Measurements from ENCODE around the gene ITFG2.

Gene ITFG2

DNA sequence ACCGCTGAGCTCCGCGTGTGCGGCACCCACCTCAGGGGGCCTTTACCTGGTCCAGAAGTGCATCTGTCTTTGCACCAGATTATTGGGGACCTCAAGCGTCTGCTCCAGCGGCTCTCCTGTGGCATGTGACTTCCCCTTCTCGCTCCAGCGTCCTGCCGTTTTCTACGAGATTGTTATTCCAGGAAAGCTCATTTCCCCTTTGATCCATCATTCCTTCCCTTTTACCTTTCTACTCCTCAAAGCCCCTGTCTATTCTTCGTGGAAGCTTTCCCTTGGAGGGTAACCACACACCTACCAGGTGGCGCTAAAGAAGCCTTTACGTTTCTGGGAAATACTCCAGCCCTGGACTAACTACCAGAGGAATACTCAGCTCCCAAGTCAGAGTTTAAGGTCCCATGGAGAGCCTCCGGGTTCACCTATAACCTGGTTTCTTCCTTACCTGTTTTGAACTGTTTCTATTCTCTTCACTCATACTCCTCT is 16.2 kb upstream of the ITFG2 start:
- Histone ChIP-seq H3K4me3 (ENCODE audit: low read depth in 1 of 2, low read length in 2 of 2) (peak overlapping the region; percentile 35 to 88), H3K27me3 (ENCODE audit: control insufficient read depth in 1 of 2, insufficient read depth in 2 of 2, low read length in 2 of 2) (no peaks in the 10 kb centered on the region), H3K36me3 (ENCODE audit: insufficient read depth, low read length) (peaks cover 43% of the 10 kb centered on the region), H3K9me3 (ENCODE audit: low read length) (no peaks in the 10 kb centered on the region), H3K4me1 (ENCODE audit: insufficient read depth, low read length) (peaks cover 28% of the 10 kb centered on the region), H3K27ac (ENCODE audit: low read depth, low read length) (peak overlapping the region; percentile 41), H3K9ac (ENCODE audit: low read length) (peak overlapping the region; percentile 45)

DNA sequence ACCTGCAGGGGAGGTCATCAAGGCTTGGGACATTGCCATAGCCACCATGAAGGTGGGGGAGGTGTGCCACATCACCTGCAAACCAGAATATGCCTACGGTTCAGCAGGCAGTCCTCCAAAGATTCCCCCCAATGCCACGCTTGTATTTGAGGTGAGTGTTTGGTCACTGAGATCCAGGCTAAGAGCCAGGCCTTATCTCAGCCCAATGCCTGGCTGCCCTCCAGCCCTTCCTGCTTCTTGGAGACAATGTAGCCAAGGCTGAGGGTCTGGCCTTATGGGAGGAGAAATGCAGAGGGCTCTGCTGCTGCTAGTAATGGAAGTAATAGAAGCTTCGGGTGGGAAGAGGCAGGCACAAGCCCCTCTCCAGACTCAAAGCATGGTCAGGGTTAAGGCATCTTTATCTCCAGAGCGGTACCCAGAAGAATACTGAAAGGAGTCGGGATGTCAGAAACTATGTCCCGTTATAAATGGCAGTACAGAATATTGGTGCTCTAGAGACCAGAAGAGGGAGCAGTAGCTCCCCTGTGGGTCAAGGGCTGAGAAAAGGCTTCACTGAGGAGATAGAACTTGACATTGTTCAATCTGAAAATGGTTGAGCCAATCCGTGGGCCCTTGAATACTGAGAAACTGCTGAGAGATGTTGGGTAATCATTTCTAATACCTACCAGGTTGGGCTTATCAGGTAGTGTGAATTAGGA is 14.6 kb upstream of the ITFG2 start:
- Histone ChIP-seq H3K36me3 (ENCODE audit: insufficient read depth, low read length) (peaks cover 55% of the 10 kb centered on the region), H3K27me3 (ENCODE audit: control insufficient read depth in 1 of 2, insufficient read depth in 2 of 2, low read length in 2 of 2) (no peaks in the 10 kb centered on the region), H3K27ac (ENCODE audit: low read depth, low read length) (no peak overlapping the region), H3K4me1 (ENCODE audit: insufficient read depth, low read length) (peaks cover 30% of the 10 kb centered on the region), H3K9me3 (ENCODE audit: low read length) (no peaks in the 10 kb centered on the region), H3K9ac (ENCODE audit: low read length) (no peak overlapping the region), H3K4me3 (ENCODE audit: low read depth in 1 of 2, low read length in 2 of 2) (no peak overlapping the region)

DNA sequence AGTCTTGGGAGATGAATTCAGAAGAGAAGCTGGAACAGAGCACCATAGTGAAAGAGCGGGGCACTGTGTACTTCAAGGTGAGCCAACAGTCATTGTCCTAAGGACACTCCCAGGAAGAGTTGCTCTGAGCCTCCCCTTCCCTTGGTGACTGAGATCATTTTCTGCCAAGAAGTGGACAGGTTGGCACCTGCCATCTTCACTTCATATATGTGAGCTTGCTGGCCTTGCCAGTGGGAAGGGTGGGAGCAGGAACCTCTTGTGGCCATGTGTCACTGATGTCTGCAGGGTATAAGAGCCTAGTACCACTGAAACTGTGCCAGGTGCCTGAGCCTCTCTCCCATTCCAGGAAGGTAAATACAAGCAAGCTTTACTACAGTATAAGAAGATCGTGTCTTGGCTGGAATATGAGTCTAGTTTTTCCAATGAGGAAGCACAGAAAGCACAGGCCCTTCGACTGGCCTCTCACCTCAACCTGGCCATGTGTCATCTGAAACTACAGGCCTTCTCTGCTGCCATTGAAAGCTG is 12.4 kb upstream of the ITFG2 start:
- Histone ChIP-seq H3K36me3 (ENCODE audit: insufficient read depth, low read length) (peaks cover 67% of the 10 kb centered on the region), H3K27me3 (ENCODE audit: control insufficient read depth in 1 of 2, insufficient read depth in 2 of 2, low read length in 2 of 2) (no peaks in the 10 kb centered on the region), H3K9me3 (ENCODE audit: low read length) (no peaks in the 10 kb centered on the region), H3K4me3 (ENCODE audit: low read depth in 1 of 2, low read length in 2 of 2) (no peak overlapping the region), H3K4me1 (ENCODE audit: insufficient read depth, low read length) (peaks cover 38% of the 10 kb centered on the region), H3K9ac (ENCODE audit: low read length) (no peak overlapping the region), H3K27ac (ENCODE audit: low read depth, low read length) (no peak overlapping the region)

DNA sequence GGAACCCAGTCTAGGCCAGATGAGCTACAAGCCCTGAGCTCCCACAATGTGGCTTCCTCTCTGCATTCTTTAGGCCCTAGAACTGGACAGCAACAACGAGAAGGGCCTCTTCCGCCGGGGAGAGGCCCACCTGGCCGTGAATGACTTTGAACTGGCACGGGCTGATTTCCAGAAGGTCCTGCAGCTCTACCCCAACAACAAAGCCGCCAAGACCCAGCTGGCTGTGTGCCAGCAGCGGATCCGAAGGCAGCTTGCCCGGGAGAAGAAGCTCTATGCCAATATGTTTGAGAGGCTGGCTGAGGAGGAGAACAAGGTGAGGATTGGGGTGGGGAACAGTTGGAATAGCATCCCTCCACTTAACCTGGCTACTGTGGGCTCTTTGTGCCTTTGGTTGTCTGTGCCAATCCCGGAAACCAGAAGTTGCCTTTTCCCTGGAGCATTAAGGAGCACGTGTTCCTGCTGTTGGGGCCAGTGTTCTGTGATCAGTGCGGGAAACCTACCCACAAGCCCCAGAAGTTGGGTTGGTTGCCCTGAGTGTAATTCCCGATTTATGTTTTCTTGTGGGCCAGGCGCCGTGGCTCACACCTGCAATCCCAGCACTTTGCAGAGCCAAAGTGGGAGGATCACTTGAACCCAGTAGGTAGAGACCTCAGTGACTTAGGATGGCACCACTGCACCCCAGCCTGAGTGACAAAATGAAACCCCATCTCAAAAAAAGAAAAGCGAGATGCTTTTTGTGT is 11.3 kb upstream of the ITFG2 start:
- Histone ChIP-seq H3K9me3 (ENCODE audit: low read length) (no peaks in the 10 kb centered on the region), H3K4me1 (ENCODE audit: insufficient read depth, low read length) (peaks cover 43% of the 10 kb centered on the region), H3K36me3 (ENCODE audit: insufficient read depth, low read length) (peaks cover 67% of the 10 kb centered on the region), H3K27ac (ENCODE audit: low read depth, low read length) (no peak overlapping the region), H3K27me3 (ENCODE audit: control insufficient read depth in 1 of 2, insufficient read depth in 2 of 2, low read length in 2 of 2) (no peaks in the 10 kb centered on the region), H3K9ac (ENCODE audit: low read length) (no peak overlapping the region), H3K4me3 (ENCODE audit: low read depth in 1 of 2, low read length in 2 of 2) (no peak overlapping the region)

DNA sequence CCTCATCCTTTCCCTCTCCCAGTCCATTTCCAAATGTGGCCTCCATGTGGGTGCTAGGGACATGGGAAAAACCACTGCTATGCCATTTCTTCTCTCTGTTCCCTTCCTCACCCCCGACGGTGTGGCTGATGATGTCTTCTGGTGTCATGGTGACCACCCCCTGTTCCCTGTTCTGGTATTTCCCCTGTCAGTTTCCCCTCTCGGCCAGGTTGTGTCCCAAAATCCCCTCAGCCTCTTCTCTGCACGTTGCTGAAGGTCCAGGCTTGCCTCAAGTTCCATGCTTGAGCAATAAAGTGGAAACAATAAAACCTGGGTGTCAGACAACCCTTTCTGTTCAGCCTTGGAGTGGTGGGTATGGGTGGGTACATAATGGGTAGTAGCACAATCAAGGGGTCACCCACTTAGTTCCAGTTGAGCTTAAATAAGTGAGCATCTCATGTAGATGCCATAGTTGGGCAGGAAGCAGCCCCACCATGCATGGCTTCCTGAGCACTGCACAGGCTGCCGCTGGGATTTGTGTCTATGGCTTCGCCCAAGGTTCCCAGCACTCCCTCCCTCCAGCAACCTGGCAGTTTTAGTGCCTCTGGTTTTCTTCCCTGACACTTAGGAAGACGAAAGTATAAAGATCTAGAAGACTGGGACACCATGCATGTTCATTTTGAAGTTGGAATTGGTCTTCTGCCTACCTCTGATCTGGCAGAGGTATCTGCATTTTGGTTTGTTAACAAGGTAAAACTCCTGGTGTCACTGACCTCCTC is 8.7 kb upstream of the ITFG2 start:
- H3K9me3 ChIP-seq (ENCODE audit: low read length) = no peaks in the 10 kb centered on the region
- peaks cover 25% of the 10 kb centered on the region for H3K4me1 ChIP-seq (ENCODE audit: insufficient read depth, low read length)
- no peak overlapping the region for H3K9ac ChIP-seq (ENCODE audit: low read length)
- no peak overlapping the region for H3K27ac ChIP-seq (ENCODE audit: low read depth, low read length)
- no peaks in the 10 kb centered on the region for H3K27me3 ChIP-seq (ENCODE audit: control insufficient read depth in 1 of 2, insufficient read depth in 2 of 2, low read length in 2 of 2)
- H3K4me3 ChIP-seq (ENCODE audit: low read depth in 1 of 2, low read length in 2 of 2) = no peak overlapping the region
- peaks cover 48% of the 10 kb centered on the region for H3K36me3 ChIP-seq (ENCODE audit: insufficient read depth, low read length)

DNA sequence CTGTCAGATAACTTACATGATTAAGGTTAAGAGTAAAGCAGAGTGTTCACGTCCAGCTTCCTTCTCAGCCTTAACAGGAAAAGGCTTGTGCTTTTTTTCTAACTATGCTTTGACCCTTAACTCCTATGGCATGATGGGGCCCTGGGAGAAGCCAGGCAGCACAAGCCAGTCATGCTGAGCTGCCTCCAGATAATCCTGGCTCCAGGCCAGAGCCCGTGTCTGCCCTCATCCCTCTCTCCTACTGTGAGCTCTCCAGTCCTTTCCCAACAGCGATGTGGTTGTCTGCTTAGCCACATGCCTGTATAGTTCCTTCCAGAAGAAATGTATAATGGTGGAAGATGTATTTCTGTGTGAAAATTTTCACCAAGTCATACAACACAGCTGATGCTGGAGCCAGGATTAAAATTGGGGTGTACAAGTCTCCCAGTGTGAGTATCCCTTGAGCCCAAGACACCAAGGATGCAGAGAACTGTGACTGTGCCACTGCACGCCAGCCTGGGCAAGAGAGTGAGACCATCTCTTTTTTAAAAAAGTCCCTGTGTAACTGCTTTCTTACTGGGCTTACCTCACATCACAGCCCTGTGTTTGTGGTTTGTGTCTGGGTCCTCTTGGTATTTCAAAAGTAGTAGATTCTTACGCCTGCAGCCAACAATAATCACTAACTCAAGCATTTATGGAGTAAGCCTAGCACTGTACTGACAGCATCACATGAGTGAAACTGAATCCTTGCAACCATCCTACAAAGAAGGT is 7.9 kb upstream of the ITFG2 start:
- H3K27me3 ChIP-seq (ENCODE audit: control insufficient read depth in 1 of 2, insufficient read depth in 2 of 2, low read length in 2 of 2) = no peaks in the 10 kb centered on the region
- H3K9me3 ChIP-seq (ENCODE audit: low read length) = no peaks in the 10 kb centered on the region
- H3K4me1 ChIP-seq (ENCODE audit: insufficient read depth, low read length) = peaks cover 25% of the 10 kb centered on the region
- H3K27ac ChIP-seq (ENCODE audit: low read depth, low read length) = no peak overlapping the region
- H3K36me3 ChIP-seq (ENCODE audit: insufficient read depth, low read length) = peaks cover 40% of the 10 kb centered on the region
- no peak overlapping the region for H3K4me3 ChIP-seq (ENCODE audit: low read depth in 1 of 2, low read length in 2 of 2)
- no peak overlapping the region for H3K9ac ChIP-seq (ENCODE audit: low read length)

DNA sequence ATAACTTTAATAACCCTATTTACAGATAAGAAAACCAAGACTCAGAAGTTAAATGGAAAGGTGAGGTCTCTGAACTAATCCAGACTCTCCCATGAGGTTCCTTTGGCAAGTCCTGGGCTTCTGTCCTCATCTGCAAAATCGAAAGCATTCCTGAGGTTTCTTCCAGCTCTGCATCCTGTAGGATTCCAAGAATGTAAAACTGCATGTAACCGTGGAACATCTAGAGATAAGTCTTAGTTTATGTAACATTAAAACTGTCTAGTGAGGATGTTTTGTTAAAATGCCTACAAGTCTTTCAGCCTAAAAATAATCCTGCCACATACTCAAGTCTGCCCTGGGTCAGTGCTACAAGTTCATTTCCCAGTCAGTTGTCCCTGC is 7.3 kb upstream of the ITFG2 start:
- Histone ChIP-seq H3K36me3 (ENCODE audit: insufficient read depth, low read length) (peaks cover 35% of the 10 kb centered on the region), H3K9ac (ENCODE audit: low read length) (no peak overlapping the region), H3K27ac (ENCODE audit: low read depth, low read length) (no peak overlapping the region), H3K4me3 (ENCODE audit: low read depth in 1 of 2, low read length in 2 of 2) (no peak overlapping the region), H3K4me1 (ENCODE audit: insufficient read depth, low read length) (peaks cover 25% of the 10 kb centered on the region), H3K27me3 (ENCODE audit: control insufficient read depth in 1 of 2, insufficient read depth in 2 of 2, low read length in 2 of 2) (no peaks in the 10 kb centered on the region), H3K9me3 (ENCODE audit: low read length) (no peaks in the 10 kb centered on the region)

DNA sequence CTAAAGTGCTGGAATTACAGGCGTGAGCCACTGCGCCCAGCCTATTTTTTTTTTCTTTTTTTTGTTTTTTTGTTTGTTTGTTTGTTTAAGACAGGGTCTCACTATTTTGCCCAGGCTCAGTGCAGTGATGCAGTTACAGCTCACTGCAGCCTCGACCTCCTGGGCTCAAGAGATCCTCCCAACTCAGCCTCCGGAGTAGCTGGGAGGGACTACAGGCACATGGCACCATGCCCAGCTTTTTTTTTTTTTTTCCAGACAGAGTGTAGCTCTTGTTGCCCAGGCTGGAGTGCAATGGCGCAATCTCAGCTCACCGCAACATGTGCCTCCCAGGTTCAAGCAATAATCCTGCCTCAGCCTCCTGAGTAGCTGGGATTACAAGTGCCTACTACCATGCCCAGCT is 5.8 kb upstream of the ITFG2 start:
- Histone ChIP-seq H3K27ac (ENCODE audit: low read depth, low read length) (no peak overlapping the region), H3K27me3 (ENCODE audit: control insufficient read depth in 1 of 2, insufficient read depth in 2 of 2, low read length in 2 of 2) (no peaks in the 10 kb centered on the region), H3K9ac (ENCODE audit: low read length) (no peak overlapping the region), H3K4me3 (ENCODE audit: low read depth in 1 of 2, low read length in 2 of 2) (no peak overlapping the region), H3K4me1 (ENCODE audit: insufficient read depth, low read length) (peaks cover 19% of the 10 kb centered on the region), H3K9me3 (ENCODE audit: low read length) (no peaks in the 10 kb centered on the region), H3K36me3 (ENCODE audit: insufficient read depth, low read length) (peaks cover 20% of the 10 kb centered on the region)

DNA sequence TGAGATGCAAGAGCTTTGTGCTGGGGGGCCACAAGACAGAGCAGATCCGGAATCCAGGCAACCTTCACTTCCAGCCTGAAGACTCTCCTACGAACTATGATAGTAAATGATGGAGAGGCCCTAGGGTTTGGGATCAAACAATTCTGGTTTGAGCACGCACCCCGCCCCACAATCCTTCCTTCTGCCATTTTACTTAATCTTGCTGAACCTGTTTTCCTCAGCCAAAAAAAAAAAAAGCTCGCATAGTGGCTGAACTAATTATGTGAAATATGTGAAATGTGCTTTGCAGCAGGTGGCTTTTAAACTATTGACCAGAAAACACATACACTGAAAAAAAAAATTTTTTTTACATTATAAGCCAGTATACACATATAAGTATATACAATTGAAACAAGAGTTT is 667 bp upstream of the ITFG2 start:
- peak overlapping the region in 1 of 2 donors; percentile 100 for H3K4me3 ChIP-seq (ENCODE audit: low read depth in 1 of 2, low read length in 2 of 2)
- no peaks in the 10 kb centered on the region for H3K27me3 ChIP-seq (ENCODE audit: control insufficient read depth in 1 of 2, insufficient read depth in 2 of 2, low read length in 2 of 2)
- H3K27ac ChIP-seq (ENCODE audit: low read depth, low read length) = no peak overlapping the region
- H3K9me3 ChIP-seq (ENCODE audit: low read length) = no peaks in the 10 kb centered on the region
- peak overlapping the region; percentile 65 for H3K9ac ChIP-seq (ENCODE audit: low read length)
- peaks cover 11% of the 10 kb centered on the region for H3K4me1 ChIP-seq (ENCODE audit: insufficient read depth, low read length)
- peaks cover 2% of the 10 kb centered on the region for H3K36me3 ChIP-seq (ENCODE audit: insufficient read depth, low read length)

DNA sequence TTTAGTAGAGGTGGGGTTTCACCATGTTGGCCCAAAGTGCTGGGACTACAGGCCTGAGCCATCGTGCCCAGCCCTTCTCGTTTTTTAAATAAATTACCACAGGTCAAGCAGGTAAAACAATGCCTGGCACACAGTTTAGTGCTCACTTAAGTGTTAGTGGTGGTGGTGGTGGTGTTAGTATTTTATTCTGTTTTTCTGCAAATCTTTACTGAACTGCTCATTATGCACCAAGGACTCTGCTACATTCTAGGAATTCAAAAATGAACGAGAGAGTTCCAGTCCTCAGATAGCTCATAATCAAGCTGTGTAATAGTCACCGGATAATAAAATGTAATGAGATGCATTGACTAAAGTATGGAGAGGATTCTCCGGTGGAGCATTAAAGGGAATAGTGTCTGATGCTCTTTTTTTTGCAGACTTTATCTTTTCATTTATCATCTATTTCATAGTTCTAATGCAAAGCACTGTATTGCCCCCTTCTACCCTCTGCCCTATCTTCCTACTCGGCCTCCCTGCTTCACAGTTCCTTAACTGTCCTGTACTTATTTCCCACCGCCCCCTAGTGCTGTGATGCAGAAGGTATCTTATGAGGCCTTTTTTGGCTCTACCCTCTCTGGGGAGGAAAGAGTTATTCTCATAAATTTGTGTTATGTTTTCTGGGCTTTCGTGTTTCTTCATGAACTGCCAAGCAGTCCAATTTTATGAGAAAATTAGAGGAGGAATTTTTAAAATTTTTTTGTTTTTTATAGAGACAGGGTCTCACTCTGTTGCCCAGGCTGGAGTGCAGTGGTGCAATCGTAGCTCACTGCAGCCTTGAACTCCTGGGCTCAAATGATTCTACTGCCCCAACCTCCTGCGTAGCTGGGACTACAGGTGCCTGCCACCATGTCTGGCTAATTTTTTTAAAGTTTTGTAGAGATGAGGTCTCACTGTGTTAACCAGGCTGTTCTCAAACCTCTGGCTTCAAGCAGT is 1.0 kb downstream of the ITFG2 start:
- Histone ChIP-seq H3K9me3 (ENCODE audit: low read length) (no peaks in the 10 kb centered on the region), H3K4me3 (ENCODE audit: low read depth in 1 of 2, low read length in 2 of 2) (peak overlapping the region; percentile 16 to 100), H3K27me3 (ENCODE audit: control insufficient read depth in 1 of 2, insufficient read depth in 2 of 2, low read length in 2 of 2) (no peaks in the 10 kb centered on the region), H3K9ac (ENCODE audit: low read length) (peak overlapping the region; percentile 65), H3K27ac (ENCODE audit: low read depth, low read length) (peak overlapping the region; percentile 44), H3K4me1 (ENCODE audit: insufficient read depth, low read length) (peaks cover 11% of the 10 kb centered on the region), H3K36me3 (ENCODE audit: insufficient read depth, low read length) (peaks cover 19% of the 10 kb centered on the region)

Measured in muscle layer of colon (tissue), 2 donors.